ENCODE measurements around the gene UACA.

The UACA gene

DNA sequence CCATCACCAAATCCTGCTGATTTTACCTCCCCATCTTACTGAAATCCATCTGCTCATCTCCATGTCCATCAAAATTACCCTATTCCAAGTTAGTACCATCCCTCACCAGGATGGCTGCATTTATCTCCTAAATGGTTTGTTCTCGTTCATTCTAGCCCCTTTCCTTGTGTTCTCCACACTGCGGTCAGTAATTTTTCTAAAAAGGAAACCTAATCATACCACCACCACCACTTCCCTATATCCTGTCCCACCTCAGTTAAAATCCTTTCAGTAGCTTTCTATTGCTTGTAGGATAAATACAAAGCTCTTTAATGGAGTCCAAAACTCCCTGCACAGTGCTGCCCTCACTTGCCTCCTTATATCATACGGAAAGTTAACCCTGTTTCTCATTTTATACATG lies 51.1 kb downstream of the UACA start:
- DNase-seq (ENCODE audit: low spot score), result no peak

DNA sequence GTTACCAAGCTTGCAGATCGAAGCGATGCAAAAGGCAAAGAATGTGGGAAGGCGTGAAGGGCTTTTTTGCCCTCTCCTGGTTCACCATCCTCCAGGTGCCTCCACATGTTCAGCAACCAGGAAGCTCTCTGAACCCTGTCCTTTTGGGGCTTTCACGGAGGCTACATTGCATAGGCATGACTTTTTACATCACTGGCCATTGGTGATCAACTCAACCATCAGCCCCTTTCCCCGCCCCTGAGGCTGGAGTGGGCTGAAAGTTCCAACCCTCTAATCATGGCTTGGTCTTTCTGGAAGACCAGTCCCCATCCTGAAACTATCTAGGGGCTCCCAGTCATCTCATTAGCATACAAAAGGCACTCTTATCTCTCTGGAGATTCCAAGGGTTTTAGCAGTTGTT lies 52.6 kb downstream of the UACA start:
- DNase-seq (ENCODE audit: low spot score), result no peak

DNA sequence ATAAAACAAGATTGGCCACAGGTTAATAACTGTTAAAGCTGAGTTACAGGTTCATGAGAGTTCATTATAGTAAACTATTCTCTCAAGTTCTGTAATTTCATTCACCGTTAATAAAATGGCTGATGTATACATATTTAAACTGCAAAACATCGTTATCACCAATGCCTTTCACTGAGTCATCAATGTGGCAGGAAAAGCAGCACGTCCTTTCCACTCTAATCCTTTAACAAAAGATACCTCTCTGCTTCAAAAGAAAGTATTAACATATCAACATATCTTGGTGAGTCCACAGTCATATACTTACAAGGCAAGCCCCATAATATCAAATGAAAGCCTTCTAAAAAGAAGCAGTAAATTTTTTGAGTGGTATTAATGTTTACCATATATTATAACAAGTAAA lies 54.5 kb downstream of the UACA start:
- DNase-seq (ENCODE audit: low spot score), result no peak

DNA sequence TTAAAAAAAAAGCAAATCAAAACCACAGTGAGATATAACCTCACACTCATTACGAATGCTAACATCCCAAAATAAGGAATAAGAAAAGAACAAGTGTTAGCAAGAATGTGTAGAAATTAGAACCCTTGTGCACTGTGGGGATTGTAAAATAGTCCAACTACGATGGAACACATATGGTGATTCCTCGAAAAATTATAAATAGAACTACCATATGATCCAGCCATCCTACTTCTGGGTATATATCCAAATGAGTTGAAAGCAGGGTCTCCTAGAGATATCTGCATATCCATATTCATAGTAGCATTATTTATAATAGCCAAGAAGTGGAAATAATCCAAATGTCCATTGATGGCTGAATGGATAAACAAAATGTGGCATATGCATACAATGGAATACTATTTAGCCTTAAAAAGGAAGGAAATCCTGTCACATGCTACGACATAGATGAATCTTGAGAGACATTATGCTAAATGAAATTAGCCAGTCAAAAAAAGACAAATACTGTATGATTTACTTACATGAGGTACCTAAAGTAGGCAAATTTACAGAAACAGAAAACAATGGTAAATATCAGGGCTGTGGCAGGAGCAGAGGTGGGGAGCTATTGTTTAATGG lies 55.6 kb downstream of the UACA start:
- DNase-seq (ENCODE audit: low spot score), result no peak

DNA sequence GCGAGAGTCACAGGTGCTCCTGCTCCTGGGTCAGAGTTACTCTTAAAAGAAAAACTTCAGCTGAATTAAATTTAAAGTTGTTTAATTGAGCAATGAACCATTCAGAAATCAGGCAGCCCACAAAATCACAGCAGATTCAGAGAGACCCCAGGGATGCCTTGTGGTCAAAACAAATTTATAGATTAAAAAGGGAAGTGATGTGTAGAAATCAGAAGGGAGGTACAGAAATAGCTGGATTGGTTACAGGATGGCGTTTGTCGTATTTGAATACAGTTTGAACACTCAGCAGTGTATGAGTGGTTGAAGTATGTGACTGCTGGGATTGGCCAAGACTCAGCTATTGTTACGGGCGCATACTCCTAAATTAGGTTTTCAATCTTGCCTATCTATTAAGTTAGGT lies 58.6 kb downstream of the UACA start:
- no peak for DNase-seq (ENCODE audit: low spot score)

DNA sequence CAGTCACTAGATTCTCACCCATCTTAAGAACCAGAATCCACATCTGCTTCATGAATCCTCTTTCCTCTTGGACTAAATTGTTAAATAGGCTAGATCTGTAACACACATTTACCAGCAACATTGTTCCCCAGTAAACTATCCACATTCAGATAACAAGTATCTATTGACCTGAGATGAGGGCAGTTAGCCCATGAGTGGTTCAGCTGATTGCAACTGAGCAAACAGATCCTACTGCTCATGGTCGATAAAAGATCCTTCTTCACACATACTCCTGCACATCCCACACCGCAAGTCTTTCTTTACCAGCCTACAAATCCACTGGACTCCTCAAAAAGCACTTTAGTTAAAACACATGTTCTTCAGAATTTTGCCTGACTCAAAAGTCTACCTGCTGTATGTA lies 59.2 kb downstream of the UACA start:
- no peak for DNase-seq (ENCODE audit: low spot score)

DNA sequence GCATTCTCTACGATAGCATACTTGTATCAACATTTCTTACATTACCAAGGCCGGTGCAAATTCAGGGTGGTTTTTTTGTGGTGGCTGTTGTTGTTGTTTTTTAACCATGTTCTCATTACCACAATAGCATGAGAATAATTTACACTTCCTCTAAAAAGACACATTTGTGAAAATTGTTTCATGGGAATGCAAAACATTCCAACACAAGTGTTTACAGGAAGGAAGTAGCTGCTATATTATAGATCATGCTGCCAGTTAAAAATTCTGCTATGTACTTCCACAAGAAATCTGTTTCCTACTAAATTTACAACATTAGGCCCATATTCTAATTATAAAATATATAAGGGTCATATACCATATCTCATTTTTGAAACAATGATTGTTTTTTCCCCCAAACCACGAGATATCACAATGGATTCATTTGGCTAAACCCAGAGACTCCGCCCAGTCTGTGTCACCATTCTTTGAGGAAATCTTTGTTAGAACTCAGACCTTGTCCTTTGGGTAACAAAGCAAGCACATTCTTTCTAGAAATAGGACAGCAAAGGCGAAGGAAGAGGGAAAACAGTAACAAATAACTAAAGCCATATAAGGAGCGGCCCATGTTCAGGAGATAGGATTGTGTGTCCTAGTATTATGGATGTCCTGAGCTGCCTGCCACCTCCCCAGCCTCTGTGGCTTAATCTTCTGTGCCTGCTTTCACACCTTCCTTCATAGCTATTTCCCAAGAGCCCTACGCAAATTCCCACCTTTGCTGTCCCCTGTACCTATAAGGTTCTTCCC lies 60.1 kb downstream of the UACA start:
- no peak for DNase-seq (ENCODE audit: low spot score)

DNA sequence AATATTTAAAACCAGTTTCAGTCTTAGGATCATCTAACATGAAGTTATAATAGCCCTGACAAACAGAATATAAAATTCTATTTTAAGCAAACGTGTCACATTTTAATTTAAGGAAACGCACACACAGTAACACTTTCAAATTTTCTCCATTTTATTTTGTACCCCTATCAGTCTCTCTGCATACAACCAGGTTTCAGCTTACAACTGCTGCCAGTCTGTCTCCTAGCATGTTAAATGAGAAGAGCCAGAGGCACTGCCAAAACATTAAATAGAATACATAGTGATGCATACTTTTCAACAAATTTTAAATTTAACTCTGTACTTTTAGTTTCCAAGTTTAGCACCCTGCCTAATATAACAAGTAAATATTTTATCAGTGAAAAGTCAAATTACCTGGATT lies 60.8 kb downstream of the UACA start:
- DNase-seq (ENCODE audit: low spot score), result no peak

DNA sequence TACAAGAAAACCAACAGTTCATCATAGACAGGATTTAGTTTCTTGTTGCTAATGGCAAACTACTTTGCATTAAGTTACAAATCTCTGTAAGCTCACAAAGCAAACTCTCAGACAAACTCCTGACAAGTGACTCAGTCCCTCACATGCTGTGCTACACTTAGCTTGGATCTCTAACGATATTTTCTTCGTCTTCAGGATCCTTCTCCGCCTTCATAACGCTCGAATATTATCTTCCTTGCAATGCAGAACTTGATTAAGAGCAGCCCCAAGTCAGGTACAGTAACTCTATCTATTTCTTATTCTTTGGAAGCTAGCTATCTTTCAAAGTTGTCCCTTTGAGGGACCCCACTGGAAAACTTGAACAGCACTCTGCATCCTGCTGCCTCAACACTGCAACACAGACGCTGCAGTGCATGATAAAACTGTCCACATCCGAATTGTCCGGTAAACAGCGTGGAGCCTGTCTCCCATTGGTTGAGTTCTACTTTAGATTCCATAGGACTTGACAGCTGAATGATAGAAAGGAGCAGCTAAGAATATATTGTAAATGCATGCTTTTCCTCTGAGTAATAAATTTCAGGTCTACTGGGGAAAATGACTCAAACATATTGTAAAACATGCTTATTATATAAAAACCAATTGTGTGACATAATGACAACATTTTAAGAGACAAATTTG lies 61.3 kb downstream of the UACA start:
- no peak for DNase-seq (ENCODE audit: low spot score)

DNA sequence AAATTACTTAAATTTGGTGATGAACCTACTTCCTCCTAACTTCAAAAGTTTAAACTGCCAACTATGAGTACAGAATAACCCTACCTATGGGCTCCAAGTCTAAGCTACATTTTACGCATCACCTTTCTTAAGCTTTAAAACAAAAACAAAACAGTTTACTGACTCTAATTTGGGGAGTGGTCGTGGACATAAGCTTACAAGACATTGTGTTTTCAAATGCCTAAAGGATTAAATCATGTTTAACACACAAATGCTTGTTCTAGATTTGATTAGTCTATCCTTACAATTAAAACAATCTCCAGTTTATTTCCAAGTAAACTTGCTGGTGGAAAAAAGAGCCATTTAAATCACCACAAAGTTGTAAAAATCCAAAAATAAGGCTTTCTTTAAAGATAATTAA lies 62.2 kb downstream of the UACA start:
- no peak for DNase-seq (ENCODE audit: low spot score)

DNA sequence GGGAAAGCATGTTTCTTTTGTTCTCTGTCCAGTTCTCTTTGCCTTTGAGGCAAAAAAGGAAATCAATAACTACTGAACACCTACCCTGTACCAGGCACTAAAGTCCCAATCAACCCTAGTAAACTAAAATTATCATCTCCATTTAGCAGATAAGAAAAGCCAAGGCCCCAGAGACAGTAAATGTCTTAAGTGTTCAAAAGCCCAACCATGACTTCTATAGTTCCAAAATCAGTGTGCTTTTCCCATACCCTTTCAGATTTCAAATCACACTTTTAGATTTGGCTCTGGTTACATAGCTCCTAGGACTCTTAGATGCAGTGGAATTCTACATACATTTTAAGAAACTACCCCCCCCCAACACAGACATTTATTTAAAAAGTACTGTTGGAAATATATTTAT lies 63.5 kb downstream of the UACA start:
- DNase-seq (ENCODE audit: low spot score), result no peak

DNA sequence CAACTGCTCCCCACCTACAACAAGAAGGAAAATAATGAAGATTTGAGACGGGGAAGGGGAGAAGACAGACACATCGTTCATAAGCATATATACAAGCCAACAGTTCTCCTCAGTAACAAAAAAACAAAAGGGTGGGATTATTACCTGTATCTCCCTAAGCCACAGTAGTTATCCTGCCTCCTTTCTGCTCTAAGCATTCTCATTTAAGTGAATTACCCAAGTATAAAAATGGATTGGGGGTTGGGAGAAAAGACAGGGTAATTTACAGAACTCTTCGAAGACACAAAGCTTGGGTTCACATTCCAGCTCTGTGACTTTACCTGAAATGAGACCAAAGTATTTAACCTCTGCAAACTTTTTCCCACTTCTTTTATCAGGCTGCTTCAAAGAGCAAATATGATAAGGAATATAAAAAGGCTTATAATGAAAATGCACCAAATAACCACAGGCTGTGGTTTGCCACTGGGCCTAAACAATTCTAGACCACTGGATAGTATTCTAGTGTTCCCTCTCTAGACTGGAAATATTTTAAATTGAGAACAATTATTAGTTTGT lies 64.4 kb downstream of the UACA start:
- no peak for DNase-seq (ENCODE audit: low spot score)

DNA sequence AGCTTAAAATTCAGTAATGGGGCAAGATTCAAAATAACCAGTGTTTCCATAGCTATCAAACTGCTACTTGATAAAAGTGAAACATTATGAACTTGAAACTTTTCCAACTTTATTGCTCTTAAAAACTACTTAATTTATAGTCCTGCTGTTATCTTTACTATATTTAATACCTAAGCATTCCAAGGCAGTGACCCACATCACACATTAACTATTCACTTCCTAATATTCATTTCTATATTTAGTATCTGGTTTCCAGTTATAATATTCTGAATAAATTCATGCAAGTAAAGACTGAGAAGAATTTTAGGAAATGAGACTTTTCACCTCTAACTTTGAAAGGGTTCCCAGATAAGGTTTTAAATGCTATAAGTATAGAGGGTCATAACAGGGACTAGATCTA lies 64.9 kb downstream of the UACA start:
- DNase-seq (ENCODE audit: low spot score), result no peak

DNA sequence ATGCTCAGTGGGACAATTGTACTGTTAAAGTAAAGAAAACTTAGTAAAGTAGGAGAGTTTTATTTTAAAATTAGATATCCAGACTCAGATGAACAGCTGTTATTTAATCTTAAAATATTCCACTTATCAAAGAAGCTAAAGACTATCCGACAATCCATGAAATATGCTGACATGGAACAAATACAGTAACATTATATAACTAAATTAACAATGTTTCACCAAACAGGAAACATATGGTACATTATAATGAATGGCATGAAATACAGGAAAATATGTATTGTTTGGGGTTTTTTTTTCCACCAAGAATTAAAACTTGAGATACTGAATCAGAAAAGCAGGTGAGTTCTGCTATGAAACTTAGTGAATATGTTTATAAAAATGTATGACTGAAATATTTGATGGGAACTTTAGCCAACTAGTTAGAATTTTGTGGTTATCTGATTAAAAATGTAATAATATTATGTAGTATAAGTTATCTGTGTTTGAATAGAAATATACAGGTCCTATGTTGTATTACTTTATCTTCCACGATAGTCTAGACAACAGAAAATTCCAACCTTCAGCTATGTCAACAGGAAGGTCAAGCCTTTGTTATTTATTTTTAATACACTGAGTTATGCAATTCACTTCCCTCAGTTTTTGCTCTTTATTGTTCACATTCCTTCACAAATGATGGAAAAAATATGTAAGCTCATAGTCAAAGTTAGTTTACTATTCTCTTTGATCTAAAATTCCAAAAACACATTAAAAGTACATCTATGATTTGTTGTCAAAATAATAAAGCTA lies 72.7 kb downstream of the UACA start:
- no peak for DNase-seq (ENCODE audit: low spot score)

DNA sequence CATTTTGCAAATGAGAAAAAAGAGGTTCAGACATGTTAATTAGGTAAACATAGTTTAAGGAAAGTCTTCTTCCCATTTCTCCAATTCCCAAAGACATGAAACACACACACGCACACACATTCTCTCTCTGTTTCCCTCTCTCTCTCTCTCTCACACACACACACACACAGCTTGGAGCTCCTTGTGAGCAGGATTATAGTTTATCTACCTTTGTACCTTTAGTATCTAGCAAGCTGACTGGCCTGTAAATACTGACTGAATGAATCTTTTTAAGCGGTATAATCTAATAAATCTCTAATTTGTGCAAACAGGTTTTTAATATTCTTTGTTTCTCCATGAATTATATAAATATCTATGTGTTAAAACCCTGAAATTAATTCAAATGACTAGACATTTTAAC lies 73.3 kb downstream of the UACA start:
- DNase-seq (ENCODE audit: low spot score), result no peak

DNA sequence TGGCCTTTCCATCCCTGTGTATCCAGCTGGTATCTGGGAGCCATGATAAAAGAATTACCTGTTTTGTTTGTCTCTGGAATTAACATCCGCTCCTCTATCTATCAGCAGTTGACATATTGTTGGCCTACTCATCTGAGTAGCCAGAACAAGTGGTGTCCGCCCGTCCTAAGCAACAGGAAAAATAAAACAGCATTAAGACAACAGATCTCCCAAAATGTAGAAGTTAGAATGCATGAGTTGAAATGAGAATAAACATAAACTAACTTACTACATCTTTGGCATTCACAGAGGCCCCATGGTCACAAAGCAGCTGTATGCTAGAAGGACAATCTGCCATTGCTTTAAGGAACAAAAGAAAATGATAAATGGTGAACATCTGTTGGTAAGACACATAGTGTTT lies 75.9 kb downstream of the UACA start:
- DNase-seq (ENCODE audit: low spot score), result no peak

DNA sequence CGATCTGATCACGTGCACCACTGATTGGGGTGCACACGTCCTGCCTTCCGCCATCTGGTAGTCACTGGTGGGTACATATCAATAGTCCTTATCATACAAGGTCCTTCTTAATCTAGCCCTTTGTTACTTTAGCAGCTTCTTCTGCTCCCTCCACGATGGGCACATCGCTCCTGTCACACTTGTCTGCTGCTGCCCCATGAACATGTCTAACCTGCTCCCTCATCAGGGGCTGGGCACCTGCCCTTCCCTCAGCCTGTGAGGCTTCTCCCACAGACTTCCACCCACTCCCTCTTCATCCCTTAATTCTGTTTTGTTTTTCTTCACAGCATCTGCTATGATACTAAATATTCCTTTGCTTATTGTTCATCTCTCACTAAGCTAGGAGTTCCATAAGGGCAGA lies 82.5 kb downstream of the UACA start:
- no peak for DNase-seq (ENCODE audit: low spot score)

DNA sequence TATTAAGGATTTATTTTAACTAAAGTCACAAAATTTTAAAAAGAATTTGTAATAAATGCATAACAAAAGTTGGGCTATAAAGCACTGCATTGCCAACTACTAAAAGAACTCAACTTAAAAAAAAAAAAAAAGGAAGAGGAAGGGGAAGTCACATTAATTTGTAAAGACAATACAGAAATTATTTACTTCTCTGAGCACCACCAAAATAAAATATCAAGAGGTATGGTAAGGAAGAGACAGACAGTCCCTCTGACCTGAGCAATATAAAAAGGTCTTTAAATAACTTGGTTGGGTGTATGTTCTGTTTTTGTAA lies 83.5 kb downstream of the UACA start:
- no peak for DNase-seq (ENCODE audit: low spot score)

DNA sequence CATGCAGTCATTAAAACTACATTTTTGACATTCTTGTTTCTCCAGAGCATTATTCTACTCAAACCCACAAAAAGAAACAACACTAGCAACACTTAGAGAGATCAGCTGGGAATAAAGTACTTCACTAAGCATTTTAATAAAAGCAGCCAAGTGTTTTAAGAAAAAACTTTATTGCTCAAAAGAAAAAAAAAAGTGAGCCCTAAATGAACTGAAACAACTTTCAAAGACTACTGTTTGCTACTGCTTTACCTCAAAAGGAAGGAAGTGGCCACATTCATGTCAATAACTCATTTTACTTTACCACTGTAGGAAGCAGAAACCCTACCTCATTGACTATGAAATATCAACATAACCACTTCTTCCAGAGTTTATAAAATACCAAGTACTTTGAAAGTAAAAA lies 91.3 kb downstream of the UACA start:
- no peak for DNase-seq (ENCODE audit: low spot score)

DNA sequence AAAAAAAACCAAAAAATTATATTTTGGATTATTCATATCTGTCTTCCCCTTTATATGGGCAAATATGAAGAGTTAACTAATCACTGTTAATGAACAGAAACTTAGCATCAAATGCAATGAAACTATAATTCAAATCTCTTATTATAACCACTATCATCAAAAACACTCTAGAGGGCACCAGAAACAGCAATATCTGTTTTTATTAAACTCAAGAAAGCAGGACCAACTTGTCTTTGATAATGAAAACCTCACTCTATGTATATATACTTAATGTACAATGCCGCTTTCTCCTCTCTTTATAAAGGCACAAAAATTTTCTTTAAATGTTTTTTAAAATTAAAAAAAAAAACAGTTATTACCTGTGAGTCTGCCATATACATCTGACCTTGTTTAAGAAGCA lies 92.7 kb downstream of the UACA start:
- no peak for DNase-seq (ENCODE audit: low spot score)

DNA sequence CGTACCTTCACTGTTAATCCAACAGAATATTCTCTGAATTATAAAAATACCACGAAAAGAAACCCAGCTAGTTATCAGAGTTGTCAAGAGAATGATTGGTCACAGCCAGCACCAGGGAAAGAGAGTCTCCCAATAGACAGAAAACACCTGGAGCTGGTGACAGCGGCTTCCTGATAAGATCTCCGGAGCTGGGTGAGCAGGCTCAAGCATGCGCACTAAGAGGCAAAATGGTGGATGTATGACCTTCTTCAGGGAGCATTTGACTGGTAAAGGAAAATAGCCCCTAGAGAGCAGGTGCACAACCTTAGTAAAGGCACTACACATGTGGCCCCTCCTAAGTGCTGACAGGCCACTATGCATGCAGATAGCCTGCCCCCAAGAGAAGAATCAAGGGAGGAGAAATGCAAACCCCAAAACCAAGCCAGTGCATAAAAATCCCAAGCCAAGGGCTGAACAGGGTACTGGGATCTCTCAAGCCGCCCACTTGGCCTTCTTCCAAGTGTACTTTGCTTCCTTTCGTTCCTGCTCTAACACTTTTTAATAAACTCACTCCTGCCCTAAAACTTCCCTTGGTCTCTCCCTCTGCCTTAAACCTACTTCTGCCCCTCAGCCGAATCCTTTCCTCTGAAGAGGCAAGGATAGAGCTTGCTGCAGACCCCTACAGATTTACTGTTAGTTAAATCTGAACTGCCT lies 93.2 kb downstream of the UACA start:
- no peak for DNase-seq (ENCODE audit: low spot score)

DNA sequence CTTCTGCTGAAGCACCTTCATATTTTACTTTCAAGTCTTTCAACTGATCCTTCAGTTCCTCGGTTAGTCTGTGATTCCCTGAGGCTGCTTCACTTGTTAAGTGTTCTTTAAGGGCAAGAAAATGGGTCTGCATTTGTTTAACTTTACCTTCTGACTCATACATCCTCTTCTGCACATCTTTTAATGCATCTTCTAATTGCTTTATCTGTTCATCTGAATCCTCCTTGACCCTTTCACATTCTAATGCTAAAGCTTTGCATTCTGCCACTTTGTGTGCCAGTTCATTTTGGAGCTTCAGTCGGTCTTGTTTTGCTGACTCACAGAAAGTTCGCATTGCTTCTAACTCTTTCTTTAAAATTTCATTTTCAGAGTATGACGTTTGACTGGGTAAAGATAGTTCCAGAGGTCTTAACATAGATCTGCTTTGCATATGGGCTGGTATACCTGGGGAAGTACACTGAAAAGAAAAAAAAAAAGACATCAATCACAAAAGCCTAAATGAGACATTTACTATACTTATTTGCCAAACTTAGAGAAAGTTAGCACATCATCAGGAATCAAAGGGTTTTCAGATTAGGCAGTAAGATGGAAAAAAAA lies 94.3 kb downstream of the UACA start:
- DNase-seq (ENCODE audit: low spot score), result no peak

All from hepatic stellate cell (primary cell).